Measurements from ENCODE around the gene ARHGAP8.

DNA sequence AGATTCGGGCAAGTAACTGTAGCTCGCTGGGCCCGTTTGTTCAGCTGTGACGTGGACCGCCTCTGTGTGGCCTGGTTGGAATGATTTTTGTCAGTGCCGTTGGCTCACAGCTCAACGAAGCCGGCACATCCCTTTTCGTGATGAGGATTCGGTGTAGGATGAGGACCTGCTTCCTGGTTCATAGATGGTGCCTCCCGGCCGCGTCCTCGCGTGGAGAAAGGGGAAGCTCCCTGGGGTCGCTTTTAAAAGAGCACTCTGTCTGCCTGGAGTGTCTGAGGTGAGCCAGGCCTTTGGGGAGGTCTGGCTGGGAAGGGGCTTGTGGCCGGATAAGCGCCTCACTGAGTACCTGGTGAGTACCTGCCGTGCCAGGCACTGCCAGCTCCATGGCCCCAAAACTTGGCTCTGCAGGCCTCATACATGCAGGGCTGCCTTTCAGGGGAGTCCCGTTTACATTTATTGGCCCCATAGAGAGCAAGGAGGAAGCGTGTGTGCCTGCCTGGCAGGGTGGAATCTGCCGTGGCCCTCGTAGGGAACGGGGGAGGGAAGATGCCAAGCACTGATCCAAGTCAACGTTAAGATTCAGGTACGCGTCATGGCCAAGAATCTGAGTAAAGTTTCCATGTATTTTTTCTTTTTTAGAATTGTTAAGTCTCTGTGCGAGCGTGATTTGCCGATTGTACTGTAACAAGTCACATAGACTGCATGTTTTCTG, 88.4 kb downstream of the ARHGAP8 start:
- TF ChIP-seq POLR2AphosphoS5 (IDR thresholded peaks at IDR 0.05; ENCODE audit: low read depth, low read length) (no peak), POLR2A (IDR thresholded peaks at IDR 0.05; ENCODE audit: low read depth, low read length) (no peak), TAF1 (IDR thresholded peaks at IDR 0.05; ENCODE audit: borderline replicate concordance, low read depth, low read length) (no peak)

Data from GM12892 (cell line).